H1 (cell line): ENCODE data around the gene MOK. TPM values are rescaled to one million over a fixed set of nuclear protein-coding genes. Genes with fewer than 3 reads are reported as not detected.
A peak's percentile ranks its signal among the peaks of the same experiment; 100 is the strongest.

ENCODE experiments used
- CTCF ChIA-PET: fragments of 300-600 bp; sonication (Branson Sonifier 250); formaldehyde crosslinking; loops from one replicate; lab custom pipeline; 2021; ENCODE audit not compliant: partially characterized antibody; lab: Charles Lee
- POLR2A ChIA-PET: fragments of 300-600 bp; sonication (Branson Sonifier 250); formaldehyde crosslinking; loops from one replicate; lab custom pipeline; 2021; ENCODE audit warnings: inconsistent platforms; ENCODE audit not compliant: partially characterized antibody; lab: Charles Lee
- DNase-seq, 2 experiments: peaks; one replicate each; pipeline versions ENCODE4 v3.0.0 to v3.0.0-alpha.2; 2010 to 2022; ENCODE audit warnings: low spot score in 2 of 2, low read depth in 1 of 2, mixed read lengths in 1 of 2
- FAIRE-seq: peaks from 2 replicates; lab custom pipeline; 2011; peaks lifted over from hg19 to GRCh38; lab: Jason Lieb, UNC
- H2AFZ ChIP-seq: 2 replicates; pipeline ENCODE4 v1.8.1; 2012; ENCODE audit warnings: low read length, inconsistent platforms
- H2AK5ac ChIP-seq: 2 replicates; pipeline ENCODE4 v1.6.1; 2013; ENCODE audit warnings: low read depth, low read length
- H2BK120ac ChIP-seq: replicated peaks from 2 replicates; pipeline ENCODE3; 2013; ENCODE audit warnings: low read depth, low read length, inconsistent platforms
- H2BK12ac ChIP-seq: 2 replicates; pipeline ENCODE4 v1.6.1; 2013; ENCODE audit warnings: low read depth, low read length
- H2BK15ac ChIP-seq: 2 replicates; pipeline ENCODE4 v1.6.1; 2013; ENCODE audit warnings: low read length
- H2BK20ac ChIP-seq: 2 replicates; pipeline ENCODE4 v1.6.1; 2013; ENCODE audit warnings: low read length
- H2BK5ac ChIP-seq: 2 replicates; pipeline ENCODE4 v1.6.1; 2013; ENCODE audit warnings: low read depth, low read length
- H3K14ac ChIP-seq: 2 replicates; pipeline ENCODE4 v1.6.1; 2013; ENCODE audit warnings: inconsistent platforms; ENCODE audit not compliant: insufficient read length
- H3K18ac ChIP-seq: 2 replicates; pipeline ENCODE4 v1.6.1; 2013; ENCODE audit warnings: low read length; ENCODE audit errors: extremely low read depth
- H3K23ac ChIP-seq: 2 replicates; pipeline ENCODE4 v1.6.1; 2013; ENCODE audit warnings: inconsistent platforms; ENCODE audit not compliant: insufficient read length
- H3K23me2 ChIP-seq: 2 replicates; pipeline ENCODE4 v1.6.1; 2013; ENCODE audit warnings: low read depth, low read length
- H3K27ac ChIP-seq: 2 replicates; pipeline ENCODE4 v1.6.1; 2011; ENCODE audit warnings: low read depth, low read length, inconsistent platforms
- H3K27me3 ChIP-seq, 4 experiments: replicated peaks in 1 of 4; 1 replicate in 1 of 4; 2 replicates in 3 of 4; pipeline versions ENCODE4 v1.6.1 to v1.8.1; 2011 to 2013; ENCODE audit warnings: low read length in 3 of 4, mild to moderate bottlenecking in 3 of 4, inconsistent platforms in 2 of 4, mixed read lengths in 2 of 4, moderate library complexity in 1 of 4; ENCODE audit not compliant: control insufficient read depth in 3 of 4, insufficient read depth in 3 of 4; ENCODE audit errors: extremely low read depth in 1 of 4
- H3K36me3 ChIP-seq, 4 experiments: 2 replicates each; pipeline versions ENCODE4 v1.6.1 to v1.8.1; 2011 to 2013; ENCODE audit warnings: mild to moderate bottlenecking in 4 of 4, low read length in 3 of 4, moderate library complexity in 2 of 4, control low read depth in 1 of 4, inconsistent platforms in 1 of 4; ENCODE audit not compliant: insufficient read depth in 4 of 4, control insufficient read depth in 2 of 4
- H3K4ac ChIP-seq: replicated peaks from 2 replicates; pipeline ENCODE3; 2013; ENCODE audit warnings: low read length, low read depth, mixed read lengths, inconsistent platforms; ENCODE audit not compliant: insufficient read length
- H3K4me1 ChIP-seq, 4 experiments: replicated peaks in 1 of 4; 1 replicate in 1 of 4; 2 replicates in 3 of 4; pipeline versions ENCODE4 v1.6.1 to v1.8.1; 2011 to 2013; ENCODE audit warnings: low read length in 3 of 4, inconsistent platforms in 2 of 4, mixed read lengths in 1 of 4; ENCODE audit not compliant: insufficient read depth in 4 of 4, control insufficient read depth in 3 of 4
- H3K4me2 ChIP-seq, 2 experiments: 2 replicates each; pipeline versions ENCODE4 v1.6.1 to v1.8.1; 2011 to 2013; ENCODE audit warnings: low read depth in 2 of 2, low read length in 2 of 2, control low read depth in 1 of 2, inconsistent platforms in 1 of 2, mild to moderate bottlenecking in 1 of 2; ENCODE audit not compliant: insufficient read depth in 1 of 2
- H3K4me3 ChIP-seq, 4 experiments: fragments of 200-600, 300-600 bp in 1 of 4; sonication (generic), shearing (Covaris generic), sonication (Bioruptor Twin) in 1 of 4; 2 replicates each; pipeline versions ENCODE4 v1.5.1 to v1.8.1; 2011 to 2016; ENCODE audit warnings: low read length in 4 of 4, low read depth in 3 of 4, control low read depth in 2 of 4, inconsistent platforms in 2 of 4, mild to moderate bottlenecking in 2 of 4, mixed read lengths in 1 of 4, moderate library complexity in 1 of 4; ENCODE audit not compliant: insufficient read depth in 2 of 4; ENCODE audit errors: extremely low read depth in 1 of 4
- H3K56ac ChIP-seq: replicated peaks from 2 replicates; pipeline ENCODE3; 2013; ENCODE audit warnings: low read depth, mild to moderate bottlenecking, mixed read lengths, low read length, inconsistent platforms; ENCODE audit not compliant: insufficient read length
- H3K79me1 ChIP-seq: 2 replicates; pipeline ENCODE4 v1.6.1; 2013; ENCODE audit warnings: low read depth, low read length, control low read depth
- H3K79me2 ChIP-seq, 2 experiments: 2 replicates each; pipeline versions ENCODE4 v1.6.1 to v1.8.1; 2012 to 2013; ENCODE audit warnings: low read length in 2 of 2, mild to moderate bottlenecking in 2 of 2, inconsistent platforms in 1 of 2; ENCODE audit not compliant: insufficient read depth in 2 of 2, control insufficient read depth in 1 of 2
- H3K9ac ChIP-seq, 4 experiments: replicated peaks in 1 of 4; 1 replicate in 1 of 4; 2 replicates in 3 of 4; pipeline versions ENCODE4 v1.6.1 to v1.8.1; 2011 to 2013; ENCODE audit warnings: low read depth in 3 of 4, low read length in 3 of 4, control low read depth in 2 of 4, mild to moderate bottlenecking in 2 of 4, moderate library complexity in 2 of 4, inconsistent platforms in 1 of 4; ENCODE audit errors: extremely low read depth in 1 of 4
- H3K9me3 ChIP-seq, 2 experiments: 2 replicates each; pipeline versions ENCODE4 v1.6.1 to v1.8.1; 2012 to 2013; ENCODE audit warnings: mild to moderate bottlenecking in 2 of 2, moderate library complexity in 2 of 2, control low read depth in 1 of 2, inconsistent platforms in 1 of 2, low read depth in 1 of 2, low read length in 1 of 2, mixed read lengths in 1 of 2; ENCODE audit not compliant: insufficient read depth in 2 of 2
- H4K20me1 ChIP-seq, 2 experiments: replicated peaks in 1 of 2; 2 replicates each; pipeline versions ENCODE3 to v1.8.1; 2011 to 2013; ENCODE audit warnings: inconsistent platforms in 2 of 2, low read length in 2 of 2, mild to moderate bottlenecking in 1 of 2; ENCODE audit not compliant: insufficient read depth in 2 of 2, control insufficient read depth in 1 of 2
- H4K5ac ChIP-seq: 2 replicates; pipeline ENCODE4 v1.6.1; 2013; ENCODE audit warnings: low read length, low read depth, mixed read lengths, inconsistent platforms; ENCODE audit not compliant: insufficient read length
- H4K8ac ChIP-seq: 2 replicates; pipeline ENCODE4 v1.8.0; 2013; ENCODE audit warnings: mild to moderate bottlenecking, moderate library complexity, low read length, inconsistent platforms; ENCODE audit not compliant: insufficient read depth; ENCODE audit errors: extremely low read depth
- H4K91ac ChIP-seq: replicated peaks from 2 replicates; pipeline ENCODE3; 2013; ENCODE audit warnings: low read length, mixed read lengths, inconsistent platforms; ENCODE audit not compliant: insufficient read length
- MAX ChIP-seq: IDR thresholded peaks from 2 replicates; pipeline ENCODE4 v1.6.1; 2012; ENCODE audit warnings: inconsistent platforms
- RAD21 ChIP-seq, 2 experiments: IDR thresholded peaks in 1 of 2; conservative IDR thresholded peaks in 1 of 2; 2 replicates each; pipeline ENCODE4 v1.6.1; 2011; ENCODE audit warnings: low read depth in 2 of 2, low read length in 2 of 2, improper control_type of control experiment in 1 of 2, inconsistent platforms in 1 of 2, mild to moderate bottlenecking in 1 of 2, moderate library complexity in 1 of 2
- SIN3A ChIP-seq, 2 experiments: IDR thresholded peaks in 1 of 2; conservative IDR thresholded peaks in 1 of 2; 2 replicates each; pipeline ENCODE4 v1.6.1; 2011 to 2012; ENCODE audit warnings: low read length in 2 of 2, improper control_type of control experiment in 1 of 2, low read depth in 1 of 2, mild to moderate bottlenecking in 1 of 2
- WGBS, 2 experiments: shearing (Covaris generic) in 1 of 2; methylation state at CpG; one replicate each; pipeline versions ENCODE4 v1.1.6 to v1.1.7; 2013 to 2015; ENCODE audit warnings: low lambda C conversion rate in 2 of 2, mixed read lengths in 2 of 2, inconsistent platforms in 1 of 2, low coverage in 1 of 2, missing lambda C conversion rate in 1 of 2; ENCODE audit not compliant: insufficient replicate concordance in 2 of 2, insufficient coverage in 1 of 2, insufficient read length in 1 of 2; ENCODE audit errors: extremely low coverage in 1 of 2, missing lambda C conversion rate in 1 of 2; 5-methylcytosine and 5-hydroxymethylcytosine counted together
- polyA plus RNA-seq, 7 experiments: library from polyadenylated mRNA; depleted of rRNA in 3 of 7; stranded (reverse) in 5 of 7; unstranded in 2 of 7; fragments of >200 nt in 5 of 7; fragments of 200-250 nt in 2 of 7; gene quantifications; 1 replicate in 5 of 7; 2 replicates in 1 of 7; 4 replicates in 1 of 7; pipeline versions ENCODE4 v1.2.1 to v1.2.3, GENCODE V29; 2011 to 2013; ENCODE audit warnings: missing spikeins in 2 of 7, mixed read lengths in 2 of 7
- total RNA-seq: library from RNA; stranded (reverse); fragmentation: NEBNext Ultra II Directional; extraction: Animal tissue kit (Norgen Biotek cat#: 25700); gene quantifications from 2 replicates; pipeline ENCODE4 v1.2.1, GENCODE V29; 2021

MOK gene
- total and polyA plus RNA-seq, 2 of the 8 experiments (the other 6 are each of a cell fraction or from before 2014, with no cell fraction given) = 2.1 to 2.5 TPM

GRCh38 chr14:102221026-102221425 is 83.9 kb downstream of the MOK start:
- no peak for FAIRE-seq
- H3K36me3 ChIP-seq = no peaks in the 10 kb centered on the region
- H4K8ac ChIP-seq = no peak overlapping the region
- no peak overlapping the region for H3K4ac ChIP-seq
- H2BK5ac ChIP-seq = no peak overlapping the region
- H3K23me2 ChIP-seq = no peaks in the 10 kb centered on the region
- H2BK12ac ChIP-seq = no peak overlapping the region
- peaks cover 13% of the 10 kb centered on the region for H3K79me1 ChIP-seq
- peaks cover 0 to 10% of the 10 kb centered on the region in 2 experiments; a peak in 1 of 4 replicates for H3K79me2 ChIP-seq
- H2BK120ac ChIP-seq = no peak overlapping the region
- peak in 1 of 2 experiments; percentile 53 for DNase-seq
- no peak overlapping the region for H3K9ac ChIP-seq
- H3K4me2 ChIP-seq = peak overlapping the region in 1 of 2 experiments; percentile 5; a peak in 1 of 4 replicates
- H3K14ac ChIP-seq = no peak overlapping the region
- no peak overlapping the region for H3K27ac ChIP-seq
- no peak overlapping the region for H3K23ac ChIP-seq
- POLR2A ChIA-PET = interaction anchor here (0.6 to 1.6 kb wide), 3 partner anchors 8 to 77 kb away, joined by 3 to 4 read pairs (median 4); no protein-coding TSS in a partner anchor
- 0 out of 2 replicates have a peak overlapping the region, but pooled peaks have one; percentile 9 for H3K18ac ChIP-seq
- no peaks in the 10 kb centered on the region for H3K9me3 ChIP-seq
- H3K4me3 ChIP-seq = no peak overlapping the region
- H3K4me1 ChIP-seq = peaks cover 0 to 16% (median 6%) of the 10 kb centered on the region in 4 experiments; a peak in 6 of 7 replicates
- no peaks in the 10 kb centered on the region for H3K27me3 ChIP-seq
- no peak overlapping the region for H4K5ac ChIP-seq
- H3K56ac ChIP-seq = no peak overlapping the region
- H2AK5ac ChIP-seq = no peak overlapping the region
- CTCF ChIA-PET = interaction anchor here (0.7 to 3.4 kb wide), 6 partner anchors 8 to 210 kb away, joined by 3 to 17 read pairs (median 6); no protein-coding TSS in a partner anchor
- no peak overlapping the region for H2AFZ ChIP-seq
- TF ChIP-seq SIN3A (conservative IDR thresholded peaks at IDR 0.05 in 1 of 2, IDR thresholded peaks at IDR 0.05 in 1 of 2; ENCODE audit: low read depth in 1 of 2, low read length in 2 of 2) (no peak), RAD21 (IDR thresholded peaks at IDR 0.05 in 1 of 2, conservative IDR thresholded peaks at IDR 0.05 in 1 of 2; ENCODE audit: low read depth in 2 of 2, low read length in 2 of 2) (peak in 1 of 2 experiments; percentile 19; a peak in 1 of 4 replicates), MAX (0 out of 2 replicates have a peak, but pooled peaks have one; percentile 13)
- TF ChIP-seq, all 59 proteins: peak for 2
- no peak overlapping the region for H2BK20ac ChIP-seq
- H4K91ac ChIP-seq = no peak overlapping the region
- H4K20me1 ChIP-seq = peaks cover 4 to 16% of the 10 kb centered on the region in 2 experiments
- no peak overlapping the region for H2BK15ac ChIP-seq
- WGBS, 2 experiments = 57% methylated on average over 7 of the region's 7 CpGs; no CpG with 5 or more reads in 1 of the 2 experiments
